HCT116 (cell line): ENCODE results near the gene EIF4E1B. TPM values are rescaled to one million over a fixed set of nuclear protein-coding genes. Genes with fewer than 3 reads are reported as not detected.

Experiments
- ATAC-seq: fragments of 200-7000 bp; cut with Tn5 transposase; 2 replicates; pipeline ENCODE4 v1.9.1; 2020; ENCODE audit warnings: mild to moderate bottlenecking, moderate library complexity
- BruUV-seq: library from RNA; stranded (reverse); fragments of 400-500 nt; replicated peaks from 2 replicates; lab custom pipeline; 2021; lab: Mats Ljungman, UMichigan
- CTCF ChIA-PET: fragments of 300-600 bp; sonication (Branson Sonifier 250); formaldehyde crosslinking; loops from one replicate; lab custom pipeline; 2021; ENCODE audit warnings: antibody characterized with exemption; lab: Charles Lee
- POLR2A ChIA-PET: fragments of 300-600, 350-600 bp; sonication (Branson Sonifier 250); formaldehyde crosslinking; loops from one replicate; lab custom pipeline; 2021; ENCODE audit warnings: antibody characterized with exemption; lab: Charles Lee
- RAD21 ChIA-PET, 2 experiments: fragments of 300-600 bp; sonication (Branson Sonifier 250); formaldehyde crosslinking; loops; one replicate each; lab custom pipeline; 2023; ENCODE audit warnings: low total read pairs in 2 of 2; ENCODE audit not compliant: uncharacterized antibody in 2 of 2, unreplicated experiment in 2 of 2, low non-redundant PET in 1 of 2; lab: Charles Lee
- DNase-seq: peaks from one replicate; pipeline ENCODE4 v3.0.0-alpha.2; 2010; ENCODE audit warnings: low read depth, low spot score
- H2AFZ ChIP-seq: fragments of 200-600 bp; shearing (Covaris generic), sonication (generic); 2 replicates; pipeline ENCODE4 v1.6.1; 2017; ENCODE audit warnings: low read depth, mixed run types, mixed read lengths, antibody characterized with exemption, low read length; ENCODE audit not compliant: poor library complexity, severe bottlenecking
- H3K27ac ChIP-seq: 2 replicates; pipeline ENCODE4 v1.5.1; 2012; ENCODE audit warnings: low read depth, low read length
- H3K27me3 ChIP-seq: fragments of 200-600 bp; sonication (generic); 2 replicates; pipeline ENCODE4 v1.6.1; 2016; ENCODE audit warnings: mixed run types, low read length, mixed read lengths; ENCODE audit not compliant: insufficient read depth
- H3K36me3 ChIP-seq, 2 experiments: fragments of 200-500 bp in 1 of 2; fragments of 200-600 bp in 1 of 2; sonication (Bioruptor generic) in 1 of 2; sonication (generic) in 1 of 2; 2 replicates each; pipeline versions ENCODE4 v1.5.1 to v1.6.1; 2014 to 2016; ENCODE audit warnings: low read length in 2 of 2, inconsistent platforms in 1 of 2, mixed read lengths in 1 of 2, mixed run types in 1 of 2; ENCODE audit not compliant: insufficient read depth in 2 of 2, control insufficient read depth in 1 of 2
- H3K4me1 ChIP-seq, 2 experiments: fragments of 200-600 bp in 1 of 2; sonication (generic) in 1 of 2; 2 replicates each; pipeline versions ENCODE4 v1.5.1 to v1.6.1; 2012 to 2017; ENCODE audit warnings: low read length in 2 of 2, inconsistent platforms in 1 of 2, mild to moderate bottlenecking in 1 of 2, mixed read lengths in 1 of 2, mixed run types in 1 of 2, moderate library complexity in 1 of 2; ENCODE audit not compliant: insufficient read depth in 2 of 2, control insufficient read depth in 1 of 2
- H3K4me2 ChIP-seq: fragments of 200-600 bp; sonication (generic); 2 replicates; pipeline ENCODE4 v1.6.1; 2017; ENCODE audit warnings: mixed run types, low read length, mixed read lengths
- H3K4me3 ChIP-seq, 2 experiments: fragments of 200-600 bp in 1 of 2; sonication (generic) in 1 of 2; replicated peaks in 1 of 2; 2 replicates each; pipeline ENCODE4 v1.5.1; 2011 to 2016; ENCODE audit warnings: low read length in 2 of 2, control low read depth in 1 of 2, low read depth in 1 of 2, mild to moderate bottlenecking in 1 of 2, mixed read lengths in 1 of 2, mixed run types in 1 of 2
- H3K79me2 ChIP-seq: fragments of 200-600 bp; sonication (generic); 2 replicates; pipeline ENCODE4 v1.6.1; 2017; ENCODE audit warnings: mild to moderate bottlenecking, mixed run types, low read length, moderate library complexity, mixed read lengths; ENCODE audit not compliant: insufficient read depth
- H3K9ac ChIP-seq: fragments of 200-600 bp; sonication (generic); 2 replicates; pipeline ENCODE4 v1.6.1; 2016; ENCODE audit warnings: low read length, mixed read lengths
- H3K9me2 ChIP-seq: fragments of 200-600 bp; sonication (generic), shearing (Covaris generic); 2 replicates; pipeline ENCODE4 v1.6.1; 2017; ENCODE audit warnings: mixed run types, mild to moderate bottlenecking, moderate library complexity; ENCODE audit not compliant: insufficient read depth
- H3K9me3 ChIP-seq, 2 experiments: fragments of 200-500 bp in 1 of 2; fragments of 200-600 bp in 1 of 2; sonication (Bioruptor generic) in 1 of 2; sonication (generic) in 1 of 2; 2 replicates each; pipeline ENCODE4 v1.6.1; 2014 to 2017; ENCODE audit warnings: low read length in 2 of 2, mixed read lengths in 2 of 2, inconsistent platforms in 1 of 2, low read depth in 1 of 2, mild to moderate bottlenecking in 1 of 2, mixed run types in 1 of 2, moderate library complexity in 1 of 2; ENCODE audit not compliant: control insufficient read depth in 1 of 2, insufficient read depth in 1 of 2
- H4K20me1 ChIP-seq: fragments of 200-600 bp; sonication (generic), shearing (Covaris generic); 2 replicates; pipeline ENCODE4 v1.6.1; 2017; ENCODE audit warnings: mixed run types, mild to moderate bottlenecking, moderate library complexity; ENCODE audit not compliant: insufficient read depth
- CBX3 ChIP-seq: IDR thresholded peaks from 2 replicates; pipeline ENCODE4 v1.6.1; 2012; ENCODE audit warnings: low read depth
- CEBPB ChIP-seq: IDR thresholded peaks from 2 replicates; pipeline ENCODE4 v1.6.1; 2012; ENCODE audit warnings: low read depth
- CTCF ChIP-seq, 3 experiments: fragments of 200-600 bp in 1 of 3; sonication (generic) in 1 of 3; IDR thresholded peaks in 2 of 3; conservative IDR thresholded peaks in 1 of 3; 2 replicates each; pipeline ENCODE4 v1.5.1; 2012 to 2017; ENCODE audit warnings: low read depth in 2 of 3, low read length in 2 of 3, antibody characterized with exemption in 1 of 3, borderline replicate concordance in 1 of 3, control low read depth in 1 of 3, mild to moderate bottlenecking in 1 of 3, mixed read lengths in 1 of 3, mixed run types in 1 of 3, moderate library complexity in 1 of 3; ENCODE audit not compliant: insufficient read depth in 1 of 3
- EGR1 ChIP-seq: IDR thresholded peaks from 2 replicates; pipeline ENCODE4 v1.6.1; 2012; ENCODE audit warnings: low read depth
- ELF1 ChIP-seq: IDR thresholded peaks from 2 replicates; pipeline ENCODE4 v1.6.1; 2012; ENCODE audit warnings: low read depth, borderline replicate concordance
- EZH2 ChIP-seq: fragments of 200-600 bp; sonication (generic); IDR thresholded peaks from 2 replicates; pipeline ENCODE4 v1.6.1; 2017; ENCODE audit warnings: antibody characterized with exemption, mixed run types
- EZH2phosphoT487 ChIP-seq: fragments of 200-600 bp; IDR thresholded peaks from 2 replicates; pipeline ENCODE4 v1.6.1; 2018; ENCODE audit warnings: antibody characterized with exemption, borderline replicate concordance
- FOSL1 ChIP-seq: IDR thresholded peaks from 2 replicates; pipeline ENCODE4 v1.6.1; 2012; ENCODE audit warnings: low read depth
- JUND ChIP-seq: IDR thresholded peaks from 2 replicates; pipeline ENCODE4 v1.6.1; 2012
- POLR2A ChIP-seq: IDR thresholded peaks from 2 replicates; pipeline ENCODE4 v1.7.0; 2011; ENCODE audit warnings: borderline replicate concordance; ENCODE audit not compliant: insufficient read depth, insufficient read length; ENCODE audit errors: extremely low read depth
- POLR2AphosphoS5 ChIP-seq: IDR thresholded peaks from 2 replicates; pipeline ENCODE4 v1.6.1; 2011; ENCODE audit warnings: mild to moderate bottlenecking, low read depth, low read length, moderate library complexity
- RAD21 ChIP-seq: IDR thresholded peaks from 2 replicates; pipeline ENCODE4 v1.6.1; 2012; ENCODE audit warnings: low read depth, mild to moderate bottlenecking
- REST ChIP-seq: IDR thresholded peaks from 2 replicates; pipeline ENCODE4 v1.6.1; 2012; ENCODE audit warnings: low read depth
- SP1 ChIP-seq: IDR thresholded peaks from 2 replicates; pipeline ENCODE4 v1.6.1; 2012; ENCODE audit warnings: low read depth
- TCF7L2 ChIP-seq: IDR thresholded peaks from 2 replicates; pipeline ENCODE4 v1.7.0; 2011; ENCODE audit warnings: borderline replicate concordance, inconsistent platforms; ENCODE audit not compliant: insufficient read depth, insufficient read length; ENCODE audit errors: extremely low read depth
- YY1 ChIP-seq: IDR thresholded peaks from 2 replicates; pipeline ENCODE4 v1.6.1; 2011; ENCODE audit warnings: low read length, low read depth, moderate library complexity, mild to moderate bottlenecking; ENCODE audit not compliant: insufficient replicate concordance; ENCODE audit errors: extremely low read depth
- ZBTB33 ChIP-seq: IDR thresholded peaks from 2 replicates; pipeline ENCODE4 v1.6.1; 2011; ENCODE audit warnings: mild to moderate bottlenecking, low read length, moderate library complexity; ENCODE audit not compliant: insufficient replicate concordance; ENCODE audit errors: extremely low read depth
- ZNF274 ChIP-seq: fragments of 200-500 bp; sonication (Bioruptor generic); IDR thresholded peaks from 2 replicates; pipeline ENCODE4 v1.6.1; 2014; ENCODE audit warnings: mild to moderate bottlenecking, low read depth, low read length, inconsistent platforms
- intact Hi-C: fragments of 100-400 bp; cut with micrococcal nuclease; formaldehyde crosslinking; loops from 2 replicates; pipeline ENCODE4 v1.10.0; 2022
- total RNA-seq: library from RNA; stranded (reverse); gene quantifications from one replicate; pipeline ENCODE4 v1.2.1, GENCODE V29; 2021; ENCODE audit not compliant: unreplicated experiment

EIF4E1B gene
- total RNA-seq, 1 experiment from 2014 or later = 0.07 TPM

- intact Hi-C loops = no loop called here
- Histone ChIP-seq H3K9me3 (no peaks in the 10 kb centered on the region), H3K4me3 (no peak overlapping the region), H3K4me2 (no peak overlapping the region), H3K27me3 (no peaks in the 10 kb centered on the region), H2AFZ (no peak overlapping the region), H3K9me2 (no peaks in the 10 kb centered on the region), H3K36me3 (no peaks in the 10 kb centered on the region), H3K79me2 (no peaks in the 10 kb centered on the region), H4K20me1 (no peaks in the 10 kb centered on the region), H3K9ac (no peak overlapping the region), H3K4me1 (no peaks in the 10 kb centered on the region; a peak in 1 of 4 replicates), H3K27ac (no peak overlapping the region)
- ATAC-seq (no peak), DNase-seq (no peak)
- CTCF ChIA-PET = interaction anchor here (0.6 kb wide), 1 partner anchor 323 kb away, joined by 3 read pairs; no protein-coding TSS in a partner anchor
- no TSS peak for BruUV-seq
- no peak for TF ChIP-seq CBX3
- no peak for TF ChIP-seq YY1
- no peak for TF ChIP-seq CEBPB
- no peak for TF ChIP-seq ZBTB33
- no peak for TF ChIP-seq EGR1
- no peak for TF ChIP-seq TCF7L2
- no peak for TF ChIP-seq JUND
- no peak for TF ChIP-seq RAD21
- no peak for TF ChIP-seq EZH2
- TF ChIP-seq CTCF (IDR thresholded peaks at IDR 0.05 in 2 of 3, conservative IDR thresholded peaks at IDR 0.05 in 1 of 3; ENCODE audit: borderline replicate concordance in 1 of 3, insufficient read depth in 1 of 3, low read depth in 2 of 3, low read length in 2 of 3) = no peak
- TF ChIP-seq FOSL1 = no peak
- TF ChIP-seq ELF1 = no peak
- TF ChIP-seq POLR2AphosphoS5 = no peak
- no peak for TF ChIP-seq SP1
- no peak for TF ChIP-seq POLR2A
- TF ChIP-seq REST = no peak
- TF ChIP-seq EZH2phosphoT487 = no peak
- no peak for TF ChIP-seq ZNF274
- RAD21 ChIA-PET = no interaction called here
- POLR2A ChIA-PET = no interaction called here
Measured at GRCh38 chr5:176665517-176665916, 35.0 kb downstream of the EIF4E1B start.
